Trophoblast cell (in vitro differentiated cells and primary cell): Measurements from ENCODE around the gene NDUFC2.
A peak's percentile ranks its signal among the peaks of the same experiment; 100 is the strongest.

Source experiments
- DNase-seq, 2 donors: peaks; one replicate each; pipeline ENCODE4 v3.0.0-alpha.2; 2016
- H2AFZ ChIP-seq: 2 replicates; pipeline ENCODE4 v1.6.1; 2013; ENCODE audit warnings: low read length, moderate library complexity, mild to moderate bottlenecking; ENCODE audit not compliant: insufficient read depth, poor library complexity
- H2AK5ac ChIP-seq: 2 replicates; pipeline ENCODE4 v1.6.1; 2013; ENCODE audit warnings: mild to moderate bottlenecking, low read length
- H2BK120ac ChIP-seq: 2 replicates; pipeline ENCODE4 v1.6.1; 2013; ENCODE audit warnings: low read length, mild to moderate bottlenecking, moderate library complexity; ENCODE audit not compliant: insufficient read depth, poor library complexity
- H2BK12ac ChIP-seq: 2 replicates; pipeline ENCODE4 v1.6.1; 2013; ENCODE audit warnings: mild to moderate bottlenecking, low read length, moderate library complexity
- H2BK5ac ChIP-seq: 2 replicates; pipeline ENCODE4 v1.6.1; 2013; ENCODE audit warnings: low read length, low read depth, moderate library complexity, mild to moderate bottlenecking; ENCODE audit not compliant: poor library complexity
- H3K14ac ChIP-seq: 2 replicates; pipeline ENCODE4 v1.6.1; 2013; ENCODE audit warnings: mild to moderate bottlenecking, low read length
- H3K18ac ChIP-seq: 2 replicates; pipeline ENCODE4 v1.6.1; 2013; ENCODE audit warnings: mild to moderate bottlenecking, low read length
- H3K23ac ChIP-seq: 2 replicates; pipeline ENCODE4 v1.6.1; 2013; ENCODE audit warnings: low read length
- H3K27ac ChIP-seq: 2 replicates; pipeline ENCODE4 v1.5.1; 2013; ENCODE audit warnings: low read depth, mild to moderate bottlenecking, inconsistent platforms, low read length, moderate library complexity
- H3K27me3 ChIP-seq: 2 replicates; pipeline ENCODE4 v1.6.1; 2013; ENCODE audit warnings: inconsistent platforms, mild to moderate bottlenecking, low read length, moderate library complexity; ENCODE audit not compliant: insufficient read depth
- H3K36me3 ChIP-seq, 2 experiments: 1 replicate in 1 of 2; 2 replicates in 1 of 2; pipeline ENCODE4 v1.6.1; 2013; ENCODE audit warnings: low read length in 2 of 2, mild to moderate bottlenecking in 2 of 2, moderate library complexity in 1 of 2; ENCODE audit not compliant: insufficient read depth in 2 of 2, control insufficient read depth in 1 of 2
- H3K4ac ChIP-seq: 2 replicates; pipeline ENCODE4 v1.6.1; 2013; ENCODE audit warnings: low read depth, mild to moderate bottlenecking, low read length, moderate library complexity
- H3K4me1 ChIP-seq, 2 experiments: 1 replicate in 1 of 2; 2 replicates in 1 of 2; pipeline ENCODE4 v1.6.1; 2013; ENCODE audit warnings: low read length in 2 of 2, mild to moderate bottlenecking in 2 of 2, moderate library complexity in 1 of 2; ENCODE audit not compliant: insufficient read depth in 2 of 2, control insufficient read depth in 1 of 2
- H3K4me2 ChIP-seq: 2 replicates; pipeline ENCODE4 v1.6.1; 2013; ENCODE audit warnings: inconsistent platforms, mild to moderate bottlenecking, low read length, moderate library complexity
- H3K4me3 ChIP-seq: 2 replicates; pipeline ENCODE4 v1.5.1; 2013; ENCODE audit warnings: mild to moderate bottlenecking, low read depth, low read length, inconsistent platforms
- H3K79me1 ChIP-seq: one replicate; pipeline ENCODE4 v1.6.1; 2013; ENCODE audit warnings: low read length
- H3K79me2 ChIP-seq: 2 replicates; pipeline ENCODE4 v1.6.1; 2013; ENCODE audit warnings: low read length, mild to moderate bottlenecking; ENCODE audit not compliant: control insufficient read depth, insufficient read depth, poor library complexity
- H3K9ac ChIP-seq: 2 replicates; pipeline ENCODE4 v1.6.1; 2013; ENCODE audit warnings: mild to moderate bottlenecking, low read length
- H3K9me3 ChIP-seq: 2 replicates; pipeline ENCODE4 v1.6.1; 2013; ENCODE audit warnings: low read depth, mild to moderate bottlenecking, control low read depth, inconsistent platforms, low read length; ENCODE audit not compliant: insufficient read depth
- H4K12ac ChIP-seq: 2 replicates; pipeline ENCODE4 v1.6.1; 2013; ENCODE audit warnings: low read depth, mild to moderate bottlenecking, low read length, moderate library complexity
- H4K8ac ChIP-seq: 2 replicates; pipeline ENCODE4 v1.6.1; 2013; ENCODE audit warnings: low read depth, mild to moderate bottlenecking, low read length, moderate library complexity
- H4K91ac ChIP-seq: one replicate; pipeline ENCODE4 v1.6.1; 2013; ENCODE audit warnings: low read depth, mild to moderate bottlenecking, low read length, moderate library complexity
- WGBS: extraction: QIAGEN DNeasy Blood & Tissue Kit; methylation state at CpG from one replicate; pipeline ENCODE4 v1.1.7; 2013; ENCODE audit warnings: missing lambda C conversion rate; ENCODE audit not compliant: insufficient read length, insufficient coverage; ENCODE audit errors: extremely low coverage; 5-methylcytosine and 5-hydroxymethylcytosine counted together

NDUFC2 gene

DNA sequence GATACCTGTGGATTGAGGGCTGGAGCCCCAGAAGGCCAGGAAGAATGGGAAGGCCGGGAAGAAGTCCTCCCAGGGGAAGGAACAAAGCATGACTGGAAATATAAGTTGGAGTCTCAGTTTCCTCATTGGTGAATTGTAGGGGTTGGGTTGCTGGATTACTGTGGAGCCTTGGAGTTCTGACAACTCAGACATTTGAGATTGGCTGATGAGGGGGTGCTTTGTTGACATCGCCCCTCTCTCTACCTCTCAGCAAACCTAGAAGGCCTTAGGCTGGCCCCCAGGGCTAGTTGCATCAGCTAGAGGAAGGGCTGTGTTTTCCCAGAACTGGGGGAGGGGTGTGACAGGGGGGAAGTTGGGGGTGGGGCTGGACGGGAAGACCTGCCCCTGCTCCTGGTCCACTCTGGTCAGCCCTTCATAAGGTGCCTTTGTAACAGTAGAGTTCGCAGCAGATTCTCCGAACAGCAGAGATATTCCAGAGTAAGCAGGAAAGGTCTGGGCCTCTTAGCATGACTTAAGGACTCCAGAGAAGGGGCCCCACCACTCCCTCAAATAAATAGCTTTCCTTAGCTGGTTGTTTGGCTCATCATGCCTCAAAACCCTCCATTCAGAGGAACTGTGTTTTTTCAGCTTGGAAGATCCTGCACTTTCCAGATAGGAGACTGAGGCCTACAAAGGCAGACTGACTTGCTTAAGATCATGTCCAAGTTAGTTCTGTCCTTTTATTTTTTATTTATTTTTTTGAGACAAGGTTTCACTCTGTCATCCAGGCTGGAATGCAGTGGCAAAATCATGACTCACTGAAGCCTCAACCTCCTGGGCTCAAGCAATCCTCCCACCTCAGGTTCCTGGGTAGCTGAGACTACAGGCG is 28.5 kb downstream of the NDUFC2 start:
- no peaks in the 10 kb centered on the region for H3K27me3 ChIP-seq
- peak overlapping the region; percentile 67 for H3K27ac ChIP-seq
- no peak overlapping the region for H3K23ac ChIP-seq
- peak overlapping the region; percentile 38 for H2BK5ac ChIP-seq
- H2BK120ac ChIP-seq: peak overlapping the region; percentile 36
- peak overlapping the region; percentile 52 for H3K18ac ChIP-seq
- peaks cover 2% of the 10 kb centered on the region for H3K9me3 ChIP-seq
- H3K36me3 ChIP-seq: no peaks in the 10 kb centered on the region
- peak overlapping the region; percentile 70 for H2BK12ac ChIP-seq
- H2AK5ac ChIP-seq: no peak overlapping the region
- H3K4me3 ChIP-seq: no peak overlapping the region
- peak overlapping the region; percentile 57 for H4K91ac ChIP-seq
- no peak overlapping the region for H2AFZ ChIP-seq
- H4K8ac ChIP-seq: peak overlapping the region; percentile 54
- H4K12ac ChIP-seq: no peak overlapping the region
- WGBS: no CpG with 5 or more reads among the region's 6 CpGs
- no peak for DNase-seq
- peaks cover 8 to 12% of the 10 kb centered on the region in 2 experiments for H3K4me1 ChIP-seq
- no peak overlapping the region for H3K9ac ChIP-seq
- H3K14ac ChIP-seq: no peak overlapping the region
- H3K4me2 ChIP-seq: peak overlapping the region; percentile 33
- peaks cover 14% of the 10 kb centered on the region for H3K79me1 ChIP-seq
- no peaks in the 10 kb centered on the region for H3K79me2 ChIP-seq
- H3K4ac ChIP-seq: no peak overlapping the region

DNA sequence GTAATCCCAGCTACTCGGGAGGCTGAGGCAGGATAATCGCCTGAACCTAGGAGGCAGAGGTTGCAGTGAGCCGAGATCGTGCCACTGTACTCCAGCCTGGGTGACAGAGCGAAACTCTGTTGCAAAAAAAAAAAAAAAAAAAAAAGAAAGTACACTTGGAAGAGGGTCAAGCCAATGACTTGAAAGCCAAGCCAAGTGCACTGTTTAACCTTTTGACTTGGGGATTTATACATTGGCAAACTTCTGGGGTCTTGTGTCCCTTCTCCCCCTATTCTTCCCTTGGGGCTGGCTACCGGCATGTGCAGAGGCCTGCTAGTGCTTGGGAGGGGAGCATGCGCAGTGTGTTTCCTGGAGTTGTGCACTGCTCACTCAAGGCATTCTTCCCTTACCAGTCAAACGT is 30.3 kb downstream of the NDUFC2 start:
- H3K27me3 ChIP-seq: no peaks in the 10 kb centered on the region

DNA sequence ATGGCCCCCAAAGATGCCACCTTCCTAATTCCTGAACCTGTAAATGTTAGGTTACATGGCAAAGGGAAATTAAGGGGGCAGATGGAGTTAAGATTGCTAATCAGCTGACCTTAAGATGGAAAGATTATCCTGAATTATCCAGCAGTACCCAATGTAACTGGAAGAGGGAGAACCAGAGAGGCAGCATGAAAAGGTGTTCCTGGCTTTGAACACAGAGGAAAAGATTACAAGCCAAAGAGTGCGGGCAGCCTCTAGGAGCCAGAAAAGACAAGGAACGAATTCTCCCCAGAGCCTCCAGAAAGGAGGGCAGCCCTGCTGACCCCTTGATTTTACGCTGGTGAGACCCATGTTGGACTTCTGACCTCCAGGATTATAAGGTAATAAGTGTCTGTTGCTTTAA is 31.1 kb downstream of the NDUFC2 start:
- H2AK5ac ChIP-seq: no peak overlapping the region
- no peak overlapping the region for H3K18ac ChIP-seq
- no CpG with 5 or more reads among the region's 3 CpGs for WGBS
- H3K9me3 ChIP-seq: peaks cover 2% of the 10 kb centered on the region
- H4K12ac ChIP-seq: no peak overlapping the region
- no peak overlapping the region for H2BK120ac ChIP-seq
- H3K27me3 ChIP-seq: no peaks in the 10 kb centered on the region
- no peak overlapping the region for H3K9ac ChIP-seq
- no peak overlapping the region for H3K4ac ChIP-seq
- peak overlapping the region; percentile 65 for H4K91ac ChIP-seq
- DNase-seq: no peak
- no peak overlapping the region for H3K4me3 ChIP-seq
- H3K4me2 ChIP-seq: no peak overlapping the region
- peaks cover 18% of the 10 kb centered on the region for H3K79me1 ChIP-seq
- H3K4me1 ChIP-seq: peaks cover 11 to 17% of the 10 kb centered on the region in 2 experiments
- H4K8ac ChIP-seq: no peak overlapping the region
- no peak overlapping the region for H2BK5ac ChIP-seq
- H3K79me2 ChIP-seq: no peaks in the 10 kb centered on the region
- no peak overlapping the region for H2BK12ac ChIP-seq
- H3K23ac ChIP-seq: no peak overlapping the region
- no peak overlapping the region for H2AFZ ChIP-seq
- H3K27ac ChIP-seq: no peak overlapping the region
- no peak overlapping the region for H3K14ac ChIP-seq
- no peaks in the 10 kb centered on the region for H3K36me3 ChIP-seq

More for the DNA sequence above, 30.3 kb downstream of the NDUFC2 start:
- WGBS: no CpG with 5 or more reads among the region's 8 CpGs
- Histone ChIP-seq H4K12ac (no peak overlapping the region), H3K9ac (no peak overlapping the region), H2BK120ac (no peak overlapping the region), H4K8ac (no peak overlapping the region), H3K18ac (no peak overlapping the region), H3K27ac (peak overlapping the region; percentile 12), H3K4me1 (peaks cover 11 to 17% of the 10 kb centered on the region in 2 experiments), H3K79me2 (no peaks in the 10 kb centered on the region), H3K36me3 (no peaks in the 10 kb centered on the region), H2AK5ac (no peak overlapping the region), H3K14ac (no peak overlapping the region), H2AFZ (no peak overlapping the region), H3K79me1 (peaks cover 18% of the 10 kb centered on the region), H3K4me3 (no peak overlapping the region), H3K4ac (no peak overlapping the region), H3K23ac (no peak overlapping the region), H2BK12ac (no peak overlapping the region), H3K4me2 (no peak overlapping the region), H4K91ac (no peak overlapping the region), H2BK5ac (no peak overlapping the region), H3K9me3 (peaks cover 2% of the 10 kb centered on the region)
- DNase-seq: no peak

DNA sequence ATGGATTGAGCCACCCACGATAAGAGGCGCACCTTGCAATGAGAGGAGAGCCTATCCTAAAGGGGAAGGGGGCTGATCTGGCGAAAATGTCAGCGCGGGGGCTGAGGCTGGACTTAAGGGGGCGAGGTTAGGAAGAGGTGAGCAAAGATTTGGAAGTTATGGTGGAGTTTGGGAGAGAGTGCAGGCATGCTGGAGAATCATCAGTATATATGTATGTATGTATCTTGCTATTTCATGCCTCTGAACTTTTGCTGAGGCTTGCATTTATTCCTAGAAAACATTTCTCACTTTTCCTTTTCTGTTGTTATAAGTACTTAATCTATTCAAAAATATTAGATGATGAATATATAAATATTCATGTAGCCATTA is 33.2 kb downstream of the NDUFC2 start:
- Histone ChIP-seq H4K91ac (peak overlapping the region; percentile 75), H3K36me3 (no peaks in the 10 kb centered on the region), H2BK5ac (no peak overlapping the region), H3K27me3 (no peaks in the 10 kb centered on the region), H3K4me1 (peaks cover 11 to 17% of the 10 kb centered on the region in 2 experiments), H3K14ac (no peak overlapping the region), H2BK120ac (peak overlapping the region; percentile 68), H3K79me2 (no peaks in the 10 kb centered on the region), H3K4me2 (peak overlapping the region; percentile 51), H3K23ac (no peak overlapping the region), H4K12ac (no peak overlapping the region), H3K9me3 (peaks cover 2% of the 10 kb centered on the region), H3K9ac (no peak overlapping the region), H2BK12ac (no peak overlapping the region), H3K79me1 (peaks cover 18% of the 10 kb centered on the region), H3K18ac (no peak overlapping the region), H3K4me3 (no peak overlapping the region), H2AK5ac (no peak overlapping the region), H3K27ac (no peak overlapping the region), H4K8ac (peak overlapping the region; percentile 72), H2AFZ (no peak overlapping the region), H3K4ac (no peak overlapping the region)
- no peak for DNase-seq
- WGBS: no CpG with 5 or more reads among the region's 6 CpGs
